HCT116 (cell line): ENCODE results near the gene ZRANB1. TPM values are rescaled to one million over a fixed set of nuclear protein-coding genes. Genes with fewer than 3 reads are reported as not detected.

Experiments used
- ATAC-seq: fragments of 200-7000 bp; cut with Tn5 transposase; 2 replicates; pipeline ENCODE4 v1.9.1; 2020; ENCODE audit warnings: mild to moderate bottlenecking, moderate library complexity
- BruUV-seq: library from RNA; stranded (reverse); fragments of 400-500 nt; replicated peaks from 2 replicates; lab custom pipeline; 2021; lab: Mats Ljungman, UMichigan
- CTCF ChIA-PET: fragments of 300-600 bp; sonication (Branson Sonifier 250); formaldehyde crosslinking; loops from one replicate; lab custom pipeline; 2021; ENCODE audit warnings: antibody characterized with exemption; lab: Charles Lee
- POLR2A ChIA-PET: fragments of 300-600, 350-600 bp; sonication (Branson Sonifier 250); formaldehyde crosslinking; loops from one replicate; lab custom pipeline; 2021; ENCODE audit warnings: antibody characterized with exemption; lab: Charles Lee
- RAD21 ChIA-PET, 2 experiments: fragments of 300-600 bp; sonication (Branson Sonifier 250); formaldehyde crosslinking; loops; one replicate each; lab custom pipeline; 2023; ENCODE audit warnings: low total read pairs in 2 of 2; ENCODE audit not compliant: uncharacterized antibody in 2 of 2, unreplicated experiment in 2 of 2, low non-redundant PET in 1 of 2; lab: Charles Lee
- DNase-seq: peaks from one replicate; pipeline ENCODE4 v3.0.0-alpha.2; 2010; ENCODE audit warnings: low read depth, low spot score
- H2AFZ ChIP-seq: fragments of 200-600 bp; shearing (Covaris generic), sonication (generic); 2 replicates; pipeline ENCODE4 v1.6.1; 2017; ENCODE audit warnings: low read depth, mixed run types, mixed read lengths, antibody characterized with exemption, low read length; ENCODE audit not compliant: poor library complexity, severe bottlenecking
- H3K27ac ChIP-seq: 2 replicates; pipeline ENCODE4 v1.5.1; 2012; ENCODE audit warnings: low read depth, low read length
- H3K27me3 ChIP-seq: fragments of 200-600 bp; sonication (generic); 2 replicates; pipeline ENCODE4 v1.6.1; 2016; ENCODE audit warnings: mixed run types, low read length, mixed read lengths; ENCODE audit not compliant: insufficient read depth
- H3K36me3 ChIP-seq, 2 experiments: fragments of 200-500 bp in 1 of 2; fragments of 200-600 bp in 1 of 2; sonication (Bioruptor generic) in 1 of 2; sonication (generic) in 1 of 2; 2 replicates each; pipeline versions ENCODE4 v1.5.1 to v1.6.1; 2014 to 2016; ENCODE audit warnings: low read length in 2 of 2, inconsistent platforms in 1 of 2, mixed read lengths in 1 of 2, mixed run types in 1 of 2; ENCODE audit not compliant: insufficient read depth in 2 of 2, control insufficient read depth in 1 of 2
- H3K4me1 ChIP-seq, 2 experiments: fragments of 200-600 bp in 1 of 2; sonication (generic) in 1 of 2; 2 replicates each; pipeline versions ENCODE4 v1.5.1 to v1.6.1; 2012 to 2017; ENCODE audit warnings: low read length in 2 of 2, inconsistent platforms in 1 of 2, mild to moderate bottlenecking in 1 of 2, mixed read lengths in 1 of 2, mixed run types in 1 of 2, moderate library complexity in 1 of 2; ENCODE audit not compliant: insufficient read depth in 2 of 2, control insufficient read depth in 1 of 2
- H3K4me2 ChIP-seq: fragments of 200-600 bp; sonication (generic); 2 replicates; pipeline ENCODE4 v1.6.1; 2017; ENCODE audit warnings: mixed run types, low read length, mixed read lengths
- H3K4me3 ChIP-seq, 2 experiments: fragments of 200-600 bp in 1 of 2; sonication (generic) in 1 of 2; replicated peaks in 1 of 2; 2 replicates each; pipeline ENCODE4 v1.5.1; 2011 to 2016; ENCODE audit warnings: low read length in 2 of 2, control low read depth in 1 of 2, low read depth in 1 of 2, mild to moderate bottlenecking in 1 of 2, mixed read lengths in 1 of 2, mixed run types in 1 of 2
- H3K79me2 ChIP-seq: fragments of 200-600 bp; sonication (generic); 2 replicates; pipeline ENCODE4 v1.6.1; 2017; ENCODE audit warnings: mild to moderate bottlenecking, mixed run types, low read length, moderate library complexity, mixed read lengths; ENCODE audit not compliant: insufficient read depth
- H3K9ac ChIP-seq: fragments of 200-600 bp; sonication (generic); 2 replicates; pipeline ENCODE4 v1.6.1; 2016; ENCODE audit warnings: low read length, mixed read lengths
- H3K9me2 ChIP-seq: fragments of 200-600 bp; sonication (generic), shearing (Covaris generic); 2 replicates; pipeline ENCODE4 v1.6.1; 2017; ENCODE audit warnings: mixed run types, mild to moderate bottlenecking, moderate library complexity; ENCODE audit not compliant: insufficient read depth
- H3K9me3 ChIP-seq, 2 experiments: fragments of 200-500 bp in 1 of 2; fragments of 200-600 bp in 1 of 2; sonication (Bioruptor generic) in 1 of 2; sonication (generic) in 1 of 2; 2 replicates each; pipeline ENCODE4 v1.6.1; 2014 to 2017; ENCODE audit warnings: low read length in 2 of 2, mixed read lengths in 2 of 2, inconsistent platforms in 1 of 2, low read depth in 1 of 2, mild to moderate bottlenecking in 1 of 2, mixed run types in 1 of 2, moderate library complexity in 1 of 2; ENCODE audit not compliant: control insufficient read depth in 1 of 2, insufficient read depth in 1 of 2
- H4K20me1 ChIP-seq: fragments of 200-600 bp; sonication (generic), shearing (Covaris generic); 2 replicates; pipeline ENCODE4 v1.6.1; 2017; ENCODE audit warnings: mixed run types, mild to moderate bottlenecking, moderate library complexity; ENCODE audit not compliant: insufficient read depth
- ATF3 ChIP-seq: IDR thresholded peaks from 2 replicates; pipeline ENCODE4 v1.6.1; 2012
- CBX3 ChIP-seq: IDR thresholded peaks from 2 replicates; pipeline ENCODE4 v1.6.1; 2012; ENCODE audit warnings: low read depth
- CEBPB ChIP-seq: IDR thresholded peaks from 2 replicates; pipeline ENCODE4 v1.6.1; 2012; ENCODE audit warnings: low read depth
- EGR1 ChIP-seq: IDR thresholded peaks from 2 replicates; pipeline ENCODE4 v1.6.1; 2012; ENCODE audit warnings: low read depth
- ELF1 ChIP-seq: IDR thresholded peaks from 2 replicates; pipeline ENCODE4 v1.6.1; 2012; ENCODE audit warnings: low read depth, borderline replicate concordance
- EZH2 ChIP-seq: fragments of 200-600 bp; sonication (generic); IDR thresholded peaks from 2 replicates; pipeline ENCODE4 v1.6.1; 2017; ENCODE audit warnings: antibody characterized with exemption, mixed run types
- EZH2phosphoT487 ChIP-seq: fragments of 200-600 bp; IDR thresholded peaks from 2 replicates; pipeline ENCODE4 v1.6.1; 2018; ENCODE audit warnings: antibody characterized with exemption, borderline replicate concordance
- JUND ChIP-seq: IDR thresholded peaks from 2 replicates; pipeline ENCODE4 v1.6.1; 2012
- POLR2A ChIP-seq: IDR thresholded peaks from 2 replicates; pipeline ENCODE4 v1.7.0; 2011; ENCODE audit warnings: borderline replicate concordance; ENCODE audit not compliant: insufficient read depth, insufficient read length; ENCODE audit errors: extremely low read depth
- POLR2AphosphoS5 ChIP-seq: IDR thresholded peaks from 2 replicates; pipeline ENCODE4 v1.6.1; 2011; ENCODE audit warnings: mild to moderate bottlenecking, low read depth, low read length, moderate library complexity
- RAD21 ChIP-seq: IDR thresholded peaks from 2 replicates; pipeline ENCODE4 v1.6.1; 2012; ENCODE audit warnings: low read depth, mild to moderate bottlenecking
- SIN3A ChIP-seq: IDR thresholded peaks from 2 replicates; pipeline ENCODE4 v1.6.1; 2012; ENCODE audit warnings: low read depth
- SP1 ChIP-seq: IDR thresholded peaks from 2 replicates; pipeline ENCODE4 v1.6.1; 2012; ENCODE audit warnings: low read depth
- SRF ChIP-seq: IDR thresholded peaks from 2 replicates; pipeline ENCODE4 v1.6.1; 2012; ENCODE audit warnings: low read depth
- TCF7L2 ChIP-seq: IDR thresholded peaks from 2 replicates; pipeline ENCODE4 v1.7.0; 2011; ENCODE audit warnings: borderline replicate concordance, inconsistent platforms; ENCODE audit not compliant: insufficient read depth, insufficient read length; ENCODE audit errors: extremely low read depth
- YY1 ChIP-seq: IDR thresholded peaks from 2 replicates; pipeline ENCODE4 v1.6.1; 2011; ENCODE audit warnings: low read length, low read depth, moderate library complexity, mild to moderate bottlenecking; ENCODE audit not compliant: insufficient replicate concordance; ENCODE audit errors: extremely low read depth
- ZBTB33 ChIP-seq: IDR thresholded peaks from 2 replicates; pipeline ENCODE4 v1.6.1; 2011; ENCODE audit warnings: mild to moderate bottlenecking, low read length, moderate library complexity; ENCODE audit not compliant: insufficient replicate concordance; ENCODE audit errors: extremely low read depth
- ZFX ChIP-seq: fragments of 450-650 bp; IDR thresholded peaks from 2 replicates; pipeline ENCODE4 v1.6.1; 2017
- ZNF274 ChIP-seq: fragments of 200-500 bp; sonication (Bioruptor generic); IDR thresholded peaks from 2 replicates; pipeline ENCODE4 v1.6.1; 2014; ENCODE audit warnings: mild to moderate bottlenecking, low read depth, low read length, inconsistent platforms
- intact Hi-C: fragments of 100-400 bp; cut with micrococcal nuclease; formaldehyde crosslinking; loops from 2 replicates; pipeline ENCODE4 v1.10.0; 2022
- total RNA-seq: library from RNA; stranded (reverse); gene quantifications from one replicate; pipeline ENCODE4 v1.2.1, GENCODE V29; 2021; ENCODE audit not compliant: unreplicated experiment

Gene ZRANB1
- total RNA-seq, 1 experiment from 2014 or later: 23.9 TPM

GRCh38 chr10:124972637-124973036 lies 30.7 kb downstream of the ZRANB1 start:
- Histone ChIP-seq H3K4me1 (no peaks in the 10 kb centered on the region), H3K4me3 (no peak overlapping the region), H3K36me3 (peaks cover 8 to 16% of the 10 kb centered on the region in 2 experiments; a peak in 2 of 4 replicates), H3K27me3 (no peaks in the 10 kb centered on the region), H3K4me2 (no peak overlapping the region), H3K9me2 (no peaks in the 10 kb centered on the region), H3K79me2 (peaks cover 64% of the 10 kb centered on the region), H2AFZ (no peak overlapping the region), H3K9me3 (no peaks in the 10 kb centered on the region), H4K20me1 (0 out of 2 replicates have a peak, but pooled peaks cover 11% of the 10 kb centered on the region), H3K27ac (no peak overlapping the region), H3K9ac (no peak overlapping the region)
- TF ChIP-seq EZH2: no peak
- no peak for TF ChIP-seq SIN3A
- TF ChIP-seq ZFX: no peak
- TF ChIP-seq POLR2A: no peak
- TF ChIP-seq YY1: no peak
- TF ChIP-seq ZBTB33: no peak
- TF ChIP-seq SRF: no peak
- no peak for TF ChIP-seq ELF1
- RAD21 ChIA-PET: no interaction called here
- CTCF ChIA-PET: no interaction called here
- DNase-seq (no peak), ATAC-seq (no peak)
- intact Hi-C loops: no loop called here
- POLR2A ChIA-PET: no interaction called here
- no TSS peak for BruUV-seq

- Histone ChIP-seq H3K36me3 (peaks cover 8 to 16% of the 10 kb centered on the region in 2 experiments; a peak in 2 of 4 replicates), H3K27ac (no peak overlapping the region), H4K20me1 (0 out of 2 replicates have a peak, but pooled peaks cover 11% of the 10 kb centered on the region), H2AFZ (no peak overlapping the region), H3K9me2 (no peaks in the 10 kb centered on the region), H3K4me1 (no peaks in the 10 kb centered on the region), H3K9me3 (no peaks in the 10 kb centered on the region), H3K9ac (no peak overlapping the region), H3K79me2 (peaks cover 62% of the 10 kb centered on the region), H3K27me3 (no peaks in the 10 kb centered on the region), H3K4me3 (no peak overlapping the region), H3K4me2 (no peak overlapping the region)
- intact Hi-C loops: no loop called here
- POLR2A ChIA-PET: interaction anchor here (1.0 kb wide), 1 partner anchor 8 kb away, joined by 3 read pairs; no protein-coding TSS in a partner anchor
- no peak for ATAC-seq
- CTCF ChIA-PET: no interaction called here
- RAD21 ChIA-PET: no interaction called here
- DNase-seq: no peak
- BruUV-seq: no TSS peak
- TF ChIP-seq EZH2 (no peak), ZNF274 (no peak), EZH2phosphoT487 (no peak), ATF3 (no peak), ZFX (no peak), POLR2A (no peak), JUND (no peak), SP1 (no peak), SRF (no peak), TCF7L2 (no peak), POLR2AphosphoS5 (no peak), EGR1 (no peak), CBX3 (no peak), RAD21 (no peak), CEBPB (no peak)
Observed at GRCh38 chr10:124974131-124974530, 32.2 kb downstream of the ZRANB1 start.
